Stimulated activated naive CD8-positive, alpha-beta T cell treated with anti-CD3 and anti-CD28 coated beads, Interleukin-15, Interleukin-2, amounts not matched to agents 100 ng/mL and 50 ng/mL, for 24 hours (primary cell): ENCODE measurements around the gene HOXC6.
A peak's percentile ranks its signal among the peaks of the same experiment; 100 is the strongest.

ENCODE experiments used
- H3K27ac Mint-ChIP-seq: one replicate; pipeline ENCODE4 v1.8.0; 2021; ENCODE audit warnings: mild to moderate bottlenecking, mixed read lengths
- H3K27me3 Mint-ChIP-seq: one replicate; pipeline ENCODE4 v1.8.0; 2021; ENCODE audit warnings: mixed read lengths
- H3K36me3 Mint-ChIP-seq: one replicate; pipeline ENCODE4 v1.8.0; 2021; ENCODE audit warnings: low read depth, mixed read lengths
- H3K4me1 Mint-ChIP-seq: one replicate; pipeline ENCODE4 v1.8.0; 2021; ENCODE audit warnings: low read depth, mixed read lengths
- H3K4me3 Mint-ChIP-seq: one replicate; pipeline ENCODE4 v1.8.0; 2021; ENCODE audit warnings: mild to moderate bottlenecking, mixed read lengths
- H3K9me3 Mint-ChIP-seq: one replicate; pipeline ENCODE4 v1.8.0; 2021; ENCODE audit warnings: mixed read lengths

HOXC6 gene

GRCh38 chr12:54004841-54005530 is 23.3 kb upstream of the HOXC6 start:
- Mint-ChIP-seq H3K27me3 (peaks cover 87% of the 10 kb centered on the region), H3K36me3 (no peaks in the 10 kb centered on the region), H3K27ac (no peak overlapping the region), H3K9me3 (no peaks in the 10 kb centered on the region), H3K4me1 (peaks cover 18% of the 10 kb centered on the region), H3K4me3 (no peak overlapping the region)

GRCh38 chr12:54005531-54005852 is 22.7 kb upstream of the HOXC6 start:
- Mint-ChIP-seq H3K36me3 (no peaks in the 10 kb centered on the region), H3K4me1 (peaks cover 18% of the 10 kb centered on the region), H3K9me3 (no peaks in the 10 kb centered on the region), H3K4me3 (no peak overlapping the region), H3K27me3 (peaks cover 88% of the 10 kb centered on the region), H3K27ac (no peak overlapping the region)

GRCh38 chr12:54005853-54006558 is 22.2 kb upstream of the HOXC6 start:
- Mint-ChIP-seq H3K9me3 (no peaks in the 10 kb centered on the region), H3K27ac (no peak overlapping the region), H3K4me3 (peak overlapping the region; percentile 66), H3K27me3 (peaks cover 88% of the 10 kb centered on the region), H3K36me3 (no peaks in the 10 kb centered on the region), H3K4me1 (peaks cover 19% of the 10 kb centered on the region)

DNA sequence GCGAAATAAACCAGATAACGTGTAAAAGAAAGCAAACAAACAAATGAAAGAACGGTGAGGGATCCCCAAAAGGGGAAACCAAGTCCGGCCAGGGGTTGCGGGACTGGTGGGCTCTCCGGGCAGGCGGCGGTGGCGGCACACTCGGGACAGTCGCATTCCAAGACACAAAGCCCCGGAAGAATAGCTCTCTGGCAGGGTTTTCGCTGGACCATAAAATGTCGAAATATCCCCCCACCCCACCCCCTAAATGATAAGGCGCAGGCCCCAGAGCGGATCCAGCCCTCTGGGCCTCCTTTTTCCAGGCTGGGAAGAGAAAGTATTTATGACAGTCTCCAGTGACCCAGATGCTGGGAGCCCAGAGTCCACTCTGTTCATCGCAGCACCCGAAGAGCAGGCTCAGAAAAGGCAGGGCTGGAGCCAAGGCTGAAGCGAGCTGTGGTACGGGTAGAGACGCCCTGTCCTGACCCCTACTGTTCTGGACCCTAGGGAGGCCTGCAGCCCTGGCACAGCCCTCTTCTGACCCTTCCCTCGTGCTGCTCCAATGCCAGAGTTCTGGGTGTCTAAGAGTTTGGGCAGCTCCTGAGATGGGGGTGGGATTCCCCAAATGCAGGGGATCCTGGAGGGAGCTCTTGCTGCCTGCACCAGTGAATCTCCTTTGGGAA is 21.6 kb upstream of the HOXC6 start:
- Mint-ChIP-seq H3K4me1 (peaks cover 26% of the 10 kb centered on the region), H3K27ac (no peak overlapping the region), H3K36me3 (no peaks in the 10 kb centered on the region), H3K27me3 (peaks cover 90% of the 10 kb centered on the region), H3K4me3 (peak overlapping the region; percentile 66), H3K9me3 (no peaks in the 10 kb centered on the region)

GRCh38 chr12:54007538-54008259 is 20.5 kb upstream of the HOXC6 start:
- Mint-ChIP-seq H3K4me1 (peaks cover 27% of the 10 kb centered on the region), H3K4me3 (no peak overlapping the region), H3K9me3 (no peaks in the 10 kb centered on the region), H3K27ac (no peak overlapping the region), H3K36me3 (no peaks in the 10 kb centered on the region), H3K27me3 (peaks cover 90% of the 10 kb centered on the region)

- peaks cover 27% of the 10 kb centered on the region for H3K4me1 Mint-ChIP-seq
- H3K36me3 Mint-ChIP-seq: no peaks in the 10 kb centered on the region
- peaks cover 90% of the 10 kb centered on the region for H3K27me3 Mint-ChIP-seq
- H3K4me3 Mint-ChIP-seq: no peak overlapping the region
- H3K9me3 Mint-ChIP-seq: no peaks in the 10 kb centered on the region
- H3K27ac Mint-ChIP-seq: no peak overlapping the region
Observed at GRCh38 chr12:54008260-54008552, 20.0 kb upstream of the HOXC6 start.

DNA sequence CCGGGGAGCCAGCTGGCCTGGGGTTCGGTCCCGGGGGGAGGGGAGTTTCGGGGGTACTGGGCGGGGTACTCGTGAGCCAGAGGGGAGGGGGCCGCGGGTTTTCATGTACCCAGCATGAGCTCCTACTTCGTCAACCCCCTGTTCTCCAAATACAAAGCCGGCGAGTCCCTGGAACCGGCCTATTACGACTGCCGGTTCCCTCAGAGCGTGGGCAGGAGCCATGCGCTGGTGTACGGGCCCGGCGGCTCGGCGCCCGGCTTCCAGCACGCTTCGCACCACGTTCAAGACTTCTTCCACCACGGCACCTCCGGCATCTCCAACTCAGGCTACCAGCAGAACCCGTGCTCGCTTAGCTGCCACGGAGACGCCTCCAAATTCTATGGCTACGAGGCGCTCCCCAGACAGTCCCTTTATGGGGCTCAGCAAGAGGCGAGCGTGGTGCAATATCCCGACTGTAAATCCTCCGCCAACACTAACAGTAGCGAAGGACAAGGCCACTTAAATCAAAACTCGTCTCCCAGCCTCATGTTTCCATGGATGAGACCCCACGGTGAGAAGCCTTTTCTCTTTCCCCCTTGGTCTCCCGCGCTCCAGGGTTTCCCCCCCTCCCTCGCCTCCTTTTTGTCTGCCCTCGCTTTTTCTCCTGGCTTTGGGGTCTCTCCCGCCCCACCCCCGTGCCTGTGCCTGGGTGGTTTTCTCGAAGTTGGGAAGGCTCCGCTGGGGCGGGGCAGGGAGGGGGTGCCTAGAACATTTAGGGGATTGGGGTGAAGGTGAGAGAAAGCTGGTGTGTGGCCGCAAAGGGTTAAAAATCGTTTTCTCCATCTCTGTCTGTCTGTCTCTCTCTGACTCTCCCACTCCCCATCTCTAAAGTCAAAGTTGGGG is 18.8 kb upstream of the HOXC6 start:
- Mint-ChIP-seq H3K27ac (no peak overlapping the region), H3K4me3 (no peak overlapping the region), H3K27me3 (peaks cover 89% of the 10 kb centered on the region), H3K9me3 (no peaks in the 10 kb centered on the region), H3K36me3 (no peaks in the 10 kb centered on the region), H3K4me1 (peaks cover 27% of the 10 kb centered on the region)

GRCh38 chr12:54010053-54010971 is 17.9 kb upstream of the HOXC6 start:
- H3K4me1 Mint-ChIP-seq: peaks cover 25% of the 10 kb centered on the region
- H3K36me3 Mint-ChIP-seq: peaks cover 4% of the 10 kb centered on the region
- no peaks in the 10 kb centered on the region for H3K9me3 Mint-ChIP-seq
- H3K27ac Mint-ChIP-seq: no peak overlapping the region
- H3K27me3 Mint-ChIP-seq: peaks cover 89% of the 10 kb centered on the region
- no peak overlapping the region for H3K4me3 Mint-ChIP-seq

- Mint-ChIP-seq H3K4me3 (peak overlapping the region; percentile 4), H3K36me3 (peaks cover 4% of the 10 kb centered on the region), H3K27ac (peak overlapping the region; percentile 26), H3K27me3 (peaks cover 90% of the 10 kb centered on the region), H3K9me3 (no peaks in the 10 kb centered on the region), H3K4me1 (peaks cover 22% of the 10 kb centered on the region)
Observed at GRCh38 chr12:54010972-54011664, 17.1 kb upstream of the HOXC6 start.

GRCh38 chr12:54011665-54012532 is 16.3 kb upstream of the HOXC6 start:
- Mint-ChIP-seq H3K27me3 (peaks cover 88% of the 10 kb centered on the region), H3K27ac (no peak overlapping the region)

GRCh38 chr12:54012631-54013409 is 15.4 kb upstream of the HOXC6 start:
- H3K4me1 Mint-ChIP-seq: peaks cover 26% of the 10 kb centered on the region

More at GRCh38 chr12:54011665-54012532, 16.3 kb upstream of the HOXC6 start:
- peaks cover 18% of the 10 kb centered on the region for H3K4me1 Mint-ChIP-seq
- no peaks in the 10 kb centered on the region for H3K9me3 Mint-ChIP-seq
- H3K36me3 Mint-ChIP-seq: peaks cover 4% of the 10 kb centered on the region
- H3K4me3 Mint-ChIP-seq: no peak overlapping the region

More at GRCh38 chr12:54012631-54013409, 15.4 kb upstream of the HOXC6 start:
- no peak overlapping the region for H3K4me3 Mint-ChIP-seq
- H3K9me3 Mint-ChIP-seq: no peaks in the 10 kb centered on the region
- H3K27me3 Mint-ChIP-seq: peaks cover 82% of the 10 kb centered on the region
- peaks cover 4% of the 10 kb centered on the region for H3K36me3 Mint-ChIP-seq
- no peak overlapping the region for H3K27ac Mint-ChIP-seq
